ENCODE measurements around the gene GPLD1.

DNA sequence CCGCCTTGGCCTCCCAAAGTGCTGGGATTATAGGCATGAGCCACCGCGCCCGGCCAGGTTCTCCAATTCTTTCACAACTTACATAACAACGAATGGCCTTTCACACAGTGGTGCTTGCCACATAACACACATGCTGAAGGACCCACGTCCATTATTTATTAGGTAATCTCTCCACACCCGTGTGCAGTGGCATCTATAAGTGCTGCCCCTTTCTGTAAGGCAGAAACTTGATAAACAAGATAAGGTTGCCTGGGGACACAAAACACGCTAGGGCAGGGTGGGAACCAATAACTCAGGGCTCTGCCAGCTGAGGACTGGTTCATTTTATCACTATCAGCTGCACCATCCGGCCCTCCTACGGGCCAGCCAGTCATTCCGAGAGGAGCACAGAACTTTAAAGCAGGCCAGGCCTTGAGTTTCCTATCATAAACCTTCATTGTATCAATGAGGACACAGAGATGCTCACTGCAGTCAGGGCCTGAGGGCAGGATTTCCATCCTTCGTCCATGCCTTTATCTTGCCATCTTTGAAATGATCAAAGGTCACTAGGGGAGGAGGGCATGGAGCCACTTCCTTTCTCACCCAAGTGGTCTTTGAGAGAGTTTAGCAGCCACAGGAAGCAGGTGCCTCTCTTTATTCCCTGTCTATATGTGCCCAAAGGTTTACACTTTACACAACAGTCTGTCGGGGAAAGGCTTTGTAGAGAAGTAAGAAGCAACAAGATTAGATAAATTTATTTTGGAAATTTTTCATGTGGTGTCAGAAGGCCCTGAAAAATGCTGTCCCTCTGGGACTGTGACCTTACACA is 37.6 kb downstream of the GPLD1 start:
- TF ChIP-seq CTCF (IDR thresholded peaks at IDR 0.05) (no peak), POLR2A (IDR thresholded peaks at IDR 0.05) (no peak)
